GM12892 (cell line): ENCODE data around the gene EFCAB12.

Experiments
- DNase-seq: peaks from one replicate; pipeline ENCODE4 v3.0.0; 2011; ENCODE audit not compliant: insufficient read length
- FAIRE-seq: peaks from 2 replicates; lab custom pipeline; 2011; peaks lifted over from hg19 to GRCh38; lab: Jason Lieb, UNC
- POLR2A ChIP-seq: IDR thresholded peaks from 2 replicates; pipeline ENCODE4 v1.6.1; 2011; ENCODE audit warnings: low read depth, low read length, control low read depth
- POLR2AphosphoS5 ChIP-seq: IDR thresholded peaks from 2 replicates; pipeline ENCODE4 v1.6.1; 2011; ENCODE audit warnings: low read depth, low read length, control low read depth
- TAF1 ChIP-seq: IDR thresholded peaks from 2 replicates; pipeline ENCODE4 v1.6.1; 2011; ENCODE audit warnings: low read depth, mild to moderate bottlenecking, control low read depth, low read length, borderline replicate concordance

EFCAB12 gene

GRCh38 chr3:129442486-129442885, 14.1 kb upstream of the EFCAB12 start:
- no peak for TF ChIP-seq TAF1
- TF ChIP-seq POLR2A, result no peak
- TF ChIP-seq POLR2AphosphoS5, result no peak
- no peak for DNase-seq
- FAIRE-seq, result no peak

- DNase-seq (no peak), FAIRE-seq (no peak)
- TF ChIP-seq POLR2AphosphoS5 (no peak), TAF1 (no peak), POLR2A (no peak)
Observed at GRCh38 chr3:129441782-129442181, 13.3 kb upstream of the EFCAB12 start.

- DNase-seq (no peak), FAIRE-seq (no peak)
Observed at GRCh38 chr3:129441215-129441614, 12.8 kb upstream of the EFCAB12 start.

GRCh38 chr3:129440618-129441190, 12.3 kb upstream of the EFCAB12 start:
- peak; percentile 14 for FAIRE-seq
- DNase-seq, result no peak
- TF ChIP-seq POLR2A (no peak), TAF1 (no peak), POLR2AphosphoS5 (no peak)

More at GRCh38 chr3:129441215-129441614, 12.8 kb upstream of the EFCAB12 start:
- TF ChIP-seq POLR2A (no peak), POLR2AphosphoS5 (no peak), TAF1 (no peak)

- DNase-seq (peak; percentile 92), FAIRE-seq (peak; percentile 99)
- TF ChIP-seq POLR2A, result peak; percentile 87
- TF ChIP-seq TAF1, result peak; percentile 95
- TF ChIP-seq POLR2AphosphoS5, result peak; percentile 91
Observed at GRCh38 chr3:129439817-129440617, 11.6 kb upstream of the EFCAB12 start, which contains the start of the genes IFT122 and MBD4. IFT122 (plus strand) TSS chr3:129440224; CDS start chr3:129440331, 107 bp downstream. MBD4 (minus strand) TSS chr3:129439948; CDS start chr3:129439833, 115 bp downstream.

- FAIRE-seq, result no peak
- peak; percentile 34 for DNase-seq
- TF ChIP-seq POLR2AphosphoS5 (no peak), POLR2A (no peak), TAF1 (no peak)
Observed at GRCh38 chr3:129439226-129439816, 10.9 kb upstream of the EFCAB12 start.

- DNase-seq (no peak), FAIRE-seq (no peak)
- TF ChIP-seq POLR2A (no peak), POLR2AphosphoS5 (no peak), TAF1 (no peak)
Observed at GRCh38 chr3:129435367-129435766, 6.9 kb upstream of the EFCAB12 start.

GRCh38 chr3:129434140-129434539, 5.7 kb upstream of the EFCAB12 start:
- FAIRE-seq (no peak), DNase-seq (no peak)
- TF ChIP-seq POLR2A (no peak), POLR2AphosphoS5 (no peak), TAF1 (no peak)

- TF ChIP-seq POLR2A, result no peak
- FAIRE-seq (no peak), DNase-seq (no peak)
Observed at GRCh38 chr3:129433565-129433964, 5.1 kb upstream of the EFCAB12 start.

GRCh38 chr3:129432671-129433070, 4.2 kb upstream of the EFCAB12 start:
- no peak for DNase-seq
- FAIRE-seq, result no peak
- TF ChIP-seq POLR2A (no peak), TAF1 (no peak), POLR2AphosphoS5 (no peak)

- FAIRE-seq, result no peak
- no peak for DNase-seq
- TF ChIP-seq POLR2AphosphoS5, result no peak
Observed at GRCh38 chr3:129432036-129432435, 3.6 kb upstream of the EFCAB12 start.

- no peak for TF ChIP-seq POLR2A
- peak; percentile 41; the same call in 1 of the 2 replicates for TF ChIP-seq POLR2AphosphoS5
- TF ChIP-seq TAF1, result no peak
Observed at GRCh38 chr3:129429602-129430001, 1.2 kb upstream of the EFCAB12 start.

GRCh38 chr3:129429080-129429451, 630 bp upstream of the EFCAB12 start:
- no peak for DNase-seq
- no peak for FAIRE-seq
- TF ChIP-seq POLR2A (no peak), POLR2AphosphoS5 (no peak)

More at GRCh38 chr3:129429602-129430001, 1.2 kb upstream of the EFCAB12 start:
- no peak for FAIRE-seq
- DNase-seq, result no peak
